K562 (cell line): ENCODE data around the gene FIZ1. TPM values are rescaled to one million over a fixed set of nuclear protein-coding genes. Genes with fewer than 3 reads are reported as not detected.

Experiments used
- ARID3A ChIP-seq: IDR thresholded peaks from 2 replicates; pipeline ENCODE4 v1.6.1; 2012; ENCODE audit warnings: low read depth, low read length, improper control_type of control experiment, borderline replicate concordance
- ARID3B ChIP-seq: fragments of 250-450 bp; sonication (Bioruptor Pico); IDR thresholded peaks from 2 replicates; pipeline ENCODE4 v1.4.0; 2020; ENCODE audit warnings: borderline replicate concordance
- BCLAF1 ChIP-seq, 2 experiments: fragments of 450-650 bp in 1 of 2; IDR thresholded peaks; 2 replicates each; pipeline ENCODE4 v1.6.1; 2011 to 2017; ENCODE audit warnings: low read depth in 2 of 2, antibody characterized with exemption in 1 of 2, borderline replicate concordance in 1 of 2, low read length in 1 of 2, mild to moderate bottlenecking in 1 of 2, mixed read lengths in 1 of 2; ENCODE audit not compliant: control insufficient read depth in 1 of 2
- ETS1 ChIP-seq: conservative IDR thresholded peaks from 2 replicates; pipeline ENCODE4 v1.6.1; 2011; ENCODE audit warnings: low read depth, mild to moderate bottlenecking, low read length; ENCODE audit not compliant: control insufficient read depth
- FOXJ2 ChIP-seq: fragments of 200-800 bp; sonication (Bioruptor generic); IDR thresholded peaks from 2 replicates; pipeline ENCODE4 v1.6.1; 2016; ENCODE audit warnings: missing genetic modification characterization, missing compliant biosample characterization
- HMGN3 ChIP-seq: IDR thresholded peaks from 2 replicates; pipeline ENCODE4 v1.6.1; 2011; ENCODE audit warnings: borderline replicate concordance, low read depth, mild to moderate bottlenecking, mixed read lengths, low read length; ENCODE audit not compliant: insufficient read length; ENCODE audit errors: extremely low read depth
- HNRNPK ChIP-seq: fragments of 200-400 bp; formaldehyde crosslinking; IDR thresholded peaks from one replicate; pipeline ENCODE4 v1.6.1; 2018; ENCODE audit warnings: mild to moderate bottlenecking, low read depth, low read length; ENCODE audit not compliant: poor library complexity, severe bottlenecking
- LARP7 ChIP-seq: fragments of 450-650 bp; IDR thresholded peaks from 2 replicates; pipeline ENCODE4 v1.6.1; 2016
- RBM39 ChIP-seq: fragments of 200-400 bp; formaldehyde crosslinking; optimal IDR thresholded peaks from 2 replicates; pipeline ENCODE3; 2018; ENCODE audit warnings: low read depth, low read length
- SFPQ ChIP-seq: fragments of 200-400 bp; formaldehyde crosslinking; IDR thresholded peaks from 2 replicates; pipeline ENCODE4 v1.6.1; 2017; ENCODE audit warnings: mild to moderate bottlenecking, low read depth, low read length, moderate library complexity
- TBP ChIP-seq: optimal IDR thresholded peaks from 2 replicates; pipeline ENCODE3; 2011; ENCODE audit warnings: low read depth, low read length, improper control_type of control experiment
- TCFL5 ChIP-seq: fragments of 250-450 bp; sonication (Bioruptor Pico); conservative IDR thresholded peaks from 2 replicates; pipeline ENCODE4 v1.6.1; 2021; ENCODE audit warnings: mild to moderate bottlenecking, moderate library complexity, matching md5 sums
- ZBTB8A ChIP-seq: fragments of 450-650 bp; IDR thresholded peaks from 2 replicates; pipeline ENCODE4 v1.6.1; 2018; ENCODE audit warnings: mild to moderate bottlenecking, moderate library complexity; ENCODE audit not compliant: partially characterized antibody
- ZNF253 ChIP-seq: fragments of 250-450 bp; sonication (Bioruptor Pico); conservative IDR thresholded peaks from 2 replicates; pipeline ENCODE4 v1.6.1; 2021; ENCODE audit warnings: mild to moderate bottlenecking
- ZNF584 ChIP-seq: fragments of 200-800 bp; sonication (Bioruptor generic); IDR thresholded peaks from 2 replicates; pipeline ENCODE4 v1.6.1; 2016; ENCODE audit warnings: low read depth, mild to moderate bottlenecking, missing genetic modification characterization, missing compliant biosample characterization
- polyA plus RNA-seq, 8 experiments: library from polyadenylated mRNA; depleted of rRNA in 4 of 8; stranded (reverse) in 5 of 8; unstranded in 3 of 8; fragments of >200 nt; fragmentation: Nextera tagmentation in 2 of 8; fragmentation: Illumina TruSeq in 1 of 8; extraction: Ambion mirVana in 2 of 8; extraction: Trizol in 1 of 8; gene quantifications; 2 replicates each; pipeline versions ENCODE4 v1.2.1 to v1.2.3, GENCODE V29; 2011 to 2014; ENCODE audit warnings: inconsistent platforms in 1 of 8, missing spikeins in 1 of 8
- total RNA-seq, 7 experiments: library from RNA; depleted of rRNA in 6 of 7; stranded (reverse); fragments of >200 nt in 6 of 7; fragmentation: Illumina TruSeq in 2 of 7; extraction: Trizol in 2 of 7; gene quantifications; 2 replicates each; pipeline versions ENCODE4 v1.2.1 to v1.2.3, GENCODE V29; 2011 to 2021; ENCODE audit warnings: low replicate concordance in 1 of 7

The FIZ1 gene
- total and polyA plus RNA-seq, 9 of the 15 experiments (the other 6 are each of a cell fraction or from before 2014, with no cell fraction given): 0.79 to 17.5 (median 5.5) TPM

- TF ChIP-seq SFPQ (no peak), ZNF253 (CRISPR knock-in tag) (no peak; the same call in 1 of the 2 replicates), ZBTB8A (no peak), ARID3A (no peak), ETS1 (no peak), FOXJ2 (no peak), BCLAF1 (IDR thresholded peaks at IDR 0.05; ENCODE audit: borderline replicate concordance in 1 of 2, control insufficient read depth in 1 of 2, low read depth in 2 of 2, low read length in 1 of 2) (no peak; a peak in 1 of 4 replicates), ZNF584 (no peak), TBP (peak; percentile 61), TCFL5 (CRISPR knock-in tag) (no peak), LARP7 (peak; percentile 86), HMGN3 (peak; percentile 49), RBM39 (no peak), ARID3B (CRISPR knock-in tag) (no peak), HNRNPK (no peak)
Measured at GRCh38 chr19:55598719-55599467, 424 bp downstream of the FIZ1 start (continued).
